ENCODE measurements around the gene WSB1. TPM values are rescaled to one million over a fixed set of nuclear protein-coding genes. Genes with fewer than 3 reads are reported as not detected.

Gene WSB1
- total and polyA plus RNA-seq, 7 donors: 32.4 to 53.6 (median 41.3) TPM

DNA sequence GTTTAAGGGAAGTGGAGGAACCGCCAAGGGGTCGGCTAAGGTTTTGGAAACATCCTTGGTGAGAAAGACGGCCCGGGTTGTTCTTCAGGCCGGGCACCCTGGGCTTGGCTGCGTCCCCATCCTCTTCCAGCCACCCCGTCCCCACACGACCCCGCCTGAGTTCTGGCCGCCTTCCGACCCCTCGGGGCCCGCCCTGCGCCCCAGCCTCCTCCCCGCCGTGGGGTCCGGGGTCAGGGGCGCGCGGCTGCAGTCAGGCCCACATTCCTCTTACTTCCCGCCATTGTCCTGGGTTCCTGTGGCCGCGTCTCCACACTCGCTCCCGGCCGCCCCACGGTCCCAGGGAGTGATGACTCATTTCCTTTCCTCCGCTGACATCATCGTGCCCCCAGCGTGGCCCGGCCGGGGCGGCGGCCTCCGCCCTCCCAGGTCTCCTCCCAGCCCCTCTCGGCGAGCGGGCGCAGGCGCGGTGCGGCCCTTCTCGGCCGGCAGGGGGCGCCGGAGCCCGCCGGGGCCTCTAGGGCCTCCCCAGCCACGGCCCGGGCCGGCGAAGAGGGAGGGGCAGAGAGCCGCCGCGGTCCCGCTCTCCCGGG is 59.6 kb downstream of the WSB1 start:
- DNase-seq: peak; percentile 92 to 96
- ATAC-seq: peak; percentile 94 to 97 (median 95)
- no peaks in the 10 kb centered on the region for H3K9me3 ChIP-seq
- intact Hi-C loops (cut with DNase I): loop anchor here (1.0 to 10.0 kb wide), 9 partner anchors 59 to 297 kb away; partner anchors contain the start of genes KSR1 (in 1 of the 2) and WSB1 (in 1 of the 2)
- no peaks in the 10 kb centered on the region for H3K27me3 ChIP-seq (ENCODE audit: insufficient read depth in 3 of 3, low read length in 2 of 3)
- 1% methylated on average over 39 to 57 of the region's 57 CpGs for WGBS, 3 donors
- peak overlapping the region; percentile 73 for H3K4me3 ChIP-seq
- peak overlapping the region; percentile 87 for H3K27ac ChIP-seq
- peak; percentile 95 for TF ChIP-seq CTCF (IDR thresholded peaks at IDR 0.05)
- peaks cover 6% of the 10 kb centered on the region for H3K4me1 ChIP-seq
- H3K36me3 ChIP-seq (ENCODE audit: insufficient read depth in 1 of 2, low read depth in 1 of 2): no peaks in the 10 kb centered on the region

DNA sequence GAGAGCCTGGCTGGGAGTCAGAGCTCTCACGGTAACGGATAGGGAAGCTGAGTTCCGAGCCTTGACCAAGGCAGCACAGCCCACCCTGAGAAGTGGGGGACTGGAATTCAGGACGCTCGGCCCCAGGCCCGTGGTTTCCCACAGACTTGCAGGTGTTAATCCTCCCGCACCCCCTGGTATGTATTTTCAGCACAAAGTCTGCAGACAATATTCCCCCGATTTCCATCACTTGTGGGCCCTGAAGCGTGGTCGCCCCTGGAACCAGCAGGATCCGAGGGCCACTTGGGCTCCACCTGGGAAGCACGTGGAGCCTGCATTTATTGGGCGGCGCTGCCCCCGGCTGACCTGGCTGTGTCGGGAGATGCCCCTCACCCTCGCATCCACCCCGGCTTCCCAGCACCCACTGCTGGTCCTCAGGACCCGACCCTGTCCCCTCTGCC is 60.2 kb downstream of the WSB1 start:
- WGBS, 3 donors: 11 to 21% (median 15%) methylated on average over 19 of the region's 19 CpGs
- TF ChIP-seq CTCF (IDR thresholded peaks at IDR 0.05): no peak

GRCh38 chr17:27354491-27355081 is 60.7 kb downstream of the WSB1 start:
- no peak for DNase-seq
- H3K36me3 ChIP-seq (ENCODE audit: insufficient read depth in 1 of 2, low read depth in 1 of 2): no peaks in the 10 kb centered on the region
- H3K4me3 ChIP-seq: peak overlapping the region; percentile 73
- no peaks in the 10 kb centered on the region for H3K9me3 ChIP-seq
- H3K27ac ChIP-seq: peak overlapping the region; percentile 87
- no peak for TF ChIP-seq CTCF (IDR thresholded peaks at IDR 0.05)
- peak; percentile 4 to 21 (median 17) for ATAC-seq
- WGBS, 3 donors: 73 to 79% (median 73%) methylated on average over 8 of the region's 8 CpGs
- H3K4me1 ChIP-seq: peaks cover 4% of the 10 kb centered on the region
- intact Hi-C loops (cut with DNase I): loop anchor here (2.0 to 10.0 kb wide), 7 partner anchors 100 to 298 kb away; partner anchors contain the start of gene KSR1 (in 2 of the 2)
- no peaks in the 10 kb centered on the region for H3K27me3 ChIP-seq (ENCODE audit: insufficient read depth in 3 of 3, low read length in 2 of 3)

More for the DNA sequence above, 60.2 kb downstream of the WSB1 start:
- Histone ChIP-seq H3K9me3 (no peaks in the 10 kb centered on the region), H3K27me3 (ENCODE audit: insufficient read depth in 3 of 3, low read length in 2 of 3) (no peaks in the 10 kb centered on the region), H3K4me3 (peak overlapping the region; percentile 73), H3K36me3 (ENCODE audit: insufficient read depth in 1 of 2, low read depth in 1 of 2) (no peaks in the 10 kb centered on the region), H3K4me1 (peaks cover 4% of the 10 kb centered on the region), H3K27ac (peak overlapping the region; percentile 87)
- ATAC-seq (peak in 2 of 4 donors; percentile 1 to 10), DNase-seq (peak in 1 of 2 donors; percentile 35)
- intact Hi-C loops (cut with DNase I): loop anchor here (2.0 to 10.0 kb wide), 5 partner anchors 101 to 297 kb away; partner anchors contain the start of gene KSR1 (in 1 of the 2)

- no peaks in the 10 kb centered on the region for H3K36me3 ChIP-seq (ENCODE audit: insufficient read depth in 1 of 2, low read depth in 1 of 2)
- no peak for DNase-seq
- H3K9me3 ChIP-seq: no peaks in the 10 kb centered on the region
- intact Hi-C loops (cut with DNase I): loop anchor here (2.0 to 10.0 kb wide), 5 partner anchors 99 to 297 kb away; partner anchors contain the start of gene KSR1 (in 2 of the 2)
- H3K27me3 ChIP-seq (ENCODE audit: insufficient read depth in 3 of 3, low read length in 2 of 3): no peaks in the 10 kb centered on the region
- H3K4me3 ChIP-seq: no peak overlapping the region
- WGBS, 3 donors: 79 to 83% (median 80%) methylated on average over 4 of the region's 4 CpGs
- peaks cover 4% of the 10 kb centered on the region for H3K4me1 ChIP-seq
- H3K27ac ChIP-seq: no peak overlapping the region
- ATAC-seq: no peak
- no peak for TF ChIP-seq CTCF (IDR thresholded peaks at IDR 0.05)
Observed at GRCh38 chr17:27355419-27355818, 61.5 kb downstream of the WSB1 start.
